Astrocyte (in vitro differentiated cells and primary cell): ENCODE results near the gene PDF.

ENCODE experiments used
- CTCF ChIP-seq: IDR thresholded peaks from 2 replicates; pipeline ENCODE4 v1.5.1; 2011; ENCODE audit warnings: low read depth, mild to moderate bottlenecking, inconsistent platforms, low read length, moderate library complexity; ENCODE audit not compliant: insufficient read depth
- EZH2 ChIP-seq: IDR thresholded peaks from 2 replicates; pipeline ENCODE4 v1.6.1; 2012; ENCODE audit warnings: mild to moderate bottlenecking, low read length, inconsistent platforms; ENCODE audit not compliant: insufficient read depth

GRCh38 chr16:69378036-69378435 lies 47.6 kb upstream of the PDF start:
- TF ChIP-seq CTCF (no peak), EZH2 (no peak)
